ENCODE results near the gene USP10.

Gene USP10

DNA sequence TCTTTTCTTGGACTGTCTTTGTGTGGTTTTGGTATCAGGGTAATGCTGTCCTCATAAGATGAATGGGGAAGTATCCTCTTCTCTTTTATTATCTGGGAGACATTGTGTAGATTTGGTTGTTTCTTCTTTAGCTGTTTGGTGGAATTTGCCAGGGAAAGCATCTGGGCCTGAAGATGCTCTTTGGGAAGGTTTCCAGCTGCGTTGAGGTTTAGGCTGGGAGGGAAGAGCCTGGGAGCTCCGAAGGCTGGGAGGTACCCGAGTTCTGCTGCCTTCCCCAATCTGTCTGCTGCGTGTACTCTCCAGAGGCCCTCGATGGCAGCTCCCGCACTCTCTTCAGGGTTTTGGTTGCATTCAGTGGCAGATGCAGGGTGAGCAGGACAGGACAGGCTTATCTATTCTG lies 94.4 kb downstream of the USP10 start:
- no peak for TF ChIP-seq CTCF (IDR thresholded peaks at IDR 0.05; ENCODE audit: low read depth, low read length)
- no peak for DNase-seq (ENCODE audit: low read depth in 2 of 2)
- H3K4me3 ChIP-seq (replicated peaks in 1 of 2; ENCODE audit: low read depth in 2 of 2, low read length in 2 of 2) = no peak overlapping the region

- TF ChIP-seq CTCF (IDR thresholded peaks at IDR 0.05; ENCODE audit: low read depth, low read length) = no peak
- H3K4me3 ChIP-seq (replicated peaks in 1 of 2; ENCODE audit: low read depth in 2 of 2, low read length in 2 of 2) = no peak overlapping the region
- DNase-seq (ENCODE audit: low read depth in 2 of 2) = no peak
Measured at GRCh38 chr16:84794626-84795025, 94.8 kb downstream of the USP10 start.

DNA sequence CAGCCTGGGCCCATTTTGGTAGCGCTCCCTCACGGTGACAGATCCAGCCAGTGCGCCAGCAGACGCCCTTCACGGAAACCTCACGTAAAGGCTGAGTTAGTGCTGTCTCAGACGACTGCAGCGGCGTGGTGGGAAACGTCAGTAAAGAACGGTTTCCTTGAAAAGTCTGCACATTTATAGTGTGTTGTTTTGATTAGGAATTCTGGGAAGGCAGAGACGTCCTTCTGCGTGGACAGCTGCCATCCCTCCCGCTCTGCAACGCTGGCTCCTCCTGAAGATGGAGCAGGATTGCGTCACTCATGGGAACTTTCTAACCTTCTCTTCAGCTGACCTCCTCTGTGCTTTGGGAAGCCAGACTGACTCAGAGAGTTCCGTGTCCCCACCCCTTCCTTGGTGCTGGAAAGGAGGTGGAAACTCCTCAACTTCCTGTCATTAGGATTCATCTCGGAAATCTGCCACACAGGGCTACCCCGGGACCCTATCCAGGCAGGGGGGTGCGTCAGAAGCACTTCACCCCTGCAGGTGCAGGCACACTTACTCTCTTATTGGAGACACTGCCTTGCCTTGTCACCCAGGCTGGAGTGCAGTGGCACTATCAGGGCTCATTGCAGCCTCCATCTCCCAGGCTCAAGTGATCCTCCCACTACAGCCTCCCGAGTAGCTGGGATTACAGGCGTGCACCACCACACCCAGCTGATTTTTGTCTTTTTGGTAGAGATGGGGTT lies 95.7 kb downstream of the USP10 start:
- H3K4me3 ChIP-seq (replicated peaks in 1 of 2; ENCODE audit: low read depth in 2 of 2, low read length in 2 of 2) = no peak overlapping the region
- peak; percentile 94 to 97 for DNase-seq (ENCODE audit: low read depth in 2 of 2)
- no peak for TF ChIP-seq CTCF (IDR thresholded peaks at IDR 0.05; ENCODE audit: low read depth, low read length)

DNA sequence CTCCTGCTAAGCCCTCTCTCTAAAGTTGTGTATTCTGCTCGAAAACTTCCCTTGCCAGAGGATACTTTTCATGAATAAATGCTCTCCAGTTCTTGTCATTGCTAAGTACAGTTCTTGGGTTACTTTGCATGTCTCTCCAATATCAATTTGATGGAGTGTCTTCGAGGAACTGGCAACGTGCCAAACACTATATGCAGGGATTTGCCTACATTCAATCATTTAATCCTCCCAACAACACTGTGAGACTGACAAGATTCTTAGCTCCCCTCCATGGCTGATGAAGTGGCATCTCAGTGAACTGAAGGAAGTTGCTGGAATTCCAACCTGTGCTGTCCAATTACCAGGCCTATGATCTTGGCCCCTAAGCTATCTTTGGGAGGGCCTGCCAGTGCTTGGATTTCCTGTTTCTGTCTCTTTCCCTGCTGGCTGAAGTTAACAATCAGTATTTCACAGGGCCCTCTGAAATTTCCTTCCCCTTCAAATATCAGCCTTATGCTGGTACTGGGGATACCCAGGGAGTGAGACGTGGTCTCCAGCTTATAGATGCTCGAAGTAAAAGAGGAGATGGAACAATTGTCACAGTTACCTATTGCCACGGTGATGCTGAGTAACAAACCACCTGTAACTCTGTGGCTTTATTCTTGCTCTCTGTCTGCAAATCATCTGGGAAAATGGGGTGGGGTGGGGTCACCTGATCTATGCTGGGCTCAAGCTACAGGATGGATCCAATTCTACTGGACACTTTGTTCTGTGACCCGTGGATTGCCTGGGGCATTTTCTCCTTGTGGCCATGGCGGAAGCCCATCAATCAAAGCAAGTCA lies 100.6 kb downstream of the USP10 start:
- TF ChIP-seq CTCF (IDR thresholded peaks at IDR 0.05; ENCODE audit: low read depth, low read length) = no peak
- H3K4me3 ChIP-seq (replicated peaks in 1 of 2; ENCODE audit: low read depth in 2 of 2, low read length in 2 of 2) = no peak overlapping the region
- DNase-seq (ENCODE audit: low read depth in 2 of 2) = no peak

DNA sequence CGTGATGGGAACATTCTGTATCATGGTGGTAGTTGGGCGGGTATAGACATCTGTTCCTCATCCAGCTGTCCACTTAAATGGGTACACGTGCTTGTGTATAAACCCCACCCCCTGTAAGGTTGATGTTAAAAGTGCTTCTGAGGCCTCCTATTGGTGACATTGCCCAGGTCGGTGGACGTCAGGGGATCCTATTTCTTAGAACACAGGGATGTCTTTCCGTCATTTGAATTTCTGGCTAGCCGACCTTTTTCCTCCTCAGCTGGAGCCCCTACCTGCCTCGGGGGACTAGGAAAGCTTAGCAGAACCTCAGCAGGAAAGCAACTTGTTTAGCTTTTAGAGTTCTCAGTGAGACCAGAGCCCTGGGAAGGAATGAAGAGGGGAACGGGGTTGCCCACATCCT lies 103.3 kb downstream of the USP10 start:
- no peak for TF ChIP-seq CTCF (IDR thresholded peaks at IDR 0.05; ENCODE audit: low read depth, low read length)
- no peak for DNase-seq (ENCODE audit: low read depth in 2 of 2)
- no peak overlapping the region for H3K4me3 ChIP-seq (replicated peaks in 1 of 2; ENCODE audit: low read depth in 2 of 2, low read length in 2 of 2)

DNA sequence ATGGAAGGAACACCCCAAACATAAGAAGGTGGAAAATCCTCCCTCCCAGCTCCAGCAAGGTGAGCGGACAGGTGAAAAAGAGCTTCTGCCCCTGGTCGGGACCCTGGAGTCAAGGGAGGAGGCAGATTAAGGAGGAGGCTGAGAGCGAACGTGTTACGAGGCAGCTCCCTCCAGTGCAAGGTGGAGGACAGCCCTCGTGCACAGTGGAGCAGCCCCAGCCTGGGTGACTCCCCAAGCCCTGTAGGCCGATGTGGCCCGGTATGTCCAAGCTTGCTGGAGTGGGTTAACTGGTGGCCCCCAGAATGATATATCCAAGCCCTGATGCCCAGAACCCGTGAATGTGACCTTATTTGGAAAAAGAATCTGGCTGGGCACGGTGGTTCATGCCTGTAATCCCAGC lies 104.5 kb downstream of the USP10 start:
- DNase-seq (ENCODE audit: low read depth in 2 of 2) = no peak
- TF ChIP-seq CTCF (IDR thresholded peaks at IDR 0.05; ENCODE audit: low read depth, low read length) = no peak
- H3K4me3 ChIP-seq (replicated peaks in 1 of 2; ENCODE audit: low read depth in 2 of 2, low read length in 2 of 2) = no peak overlapping the region

All from cardiac fibroblast (primary cell).